HG02970 (cell line): ENCODE results near the gene KLHDC4.
A peak's percentile ranks its signal among the peaks of the same experiment; 100 is the strongest.
"Not testable (repeated sequence)": the region's sequence is repeated elsewhere in the genome, so short reads cannot be mapped to it uniquely, and the experiment has no call there.

Source experiments
- ATAC-seq: cut with Tn5 transposase; IDR thresholded peaks from one replicate; pipeline ENCODE4 v1.9.1; 2021; ENCODE audit warnings: mild to moderate bottlenecking, moderate library complexity, moderate number of reproducible peaks; ENCODE audit not compliant: unreplicated experiment, low FRiP score

Gene KLHDC4

GRCh38 chr16:87765776-87766484 is at the start of gene KLHDC4:
Gene KLHDC4 (minus strand): TSS chr16:87765986. CDS start chr16:87765890, 96 bp downstream.
- ATAC-seq: peak; percentile 89

- no peak for ATAC-seq
These were observed 49.8 kb upstream of the KLHDC4 start for GRCh38 chr16:87815567-87815966.

GRCh38 chr16:87812200-87812656 is 46.4 kb upstream of the KLHDC4 start:
- no peak for ATAC-seq

- ATAC-seq: not testable (repeated sequence)
These were observed 45.7 kb upstream of the KLHDC4 start for GRCh38 chr16:87811454-87811853.

- ATAC-seq: peak; percentile 45
These were observed 43.5 kb upstream of the KLHDC4 start for GRCh38 chr16:87809150-87809902.

- ATAC-seq: no peak
These were observed 42.3 kb upstream of the KLHDC4 start for GRCh38 chr16:87808108-87808507.

GRCh38 chr16:87806641-87807546 is 41.1 kb upstream of the KLHDC4 start:
- ATAC-seq: no peak

GRCh38 chr16:87806261-87806640 is 40.5 kb upstream of the KLHDC4 start:
- ATAC-seq: no peak

GRCh38 chr16:87803385-87803784 is 37.6 kb upstream of the KLHDC4 start:
- no peak for ATAC-seq

- ATAC-seq: no peak
These were observed 36.9 kb upstream of the KLHDC4 start for GRCh38 chr16:87802670-87803069.

- no peak for ATAC-seq
These were observed 36.0 kb upstream of the KLHDC4 start for GRCh38 chr16:87801679-87802259.

- no peak for ATAC-seq
These were observed 34.7 kb upstream of the KLHDC4 start for GRCh38 chr16:87800497-87800896.

GRCh38 chr16:87795336-87795735 is 29.6 kb upstream of the KLHDC4 start:
- no peak for ATAC-seq

GRCh38 chr16:87794485-87795078 is 28.8 kb upstream of the KLHDC4 start:
- ATAC-seq: no peak

- ATAC-seq: no peak
These were observed 26.4 kb upstream of the KLHDC4 start for GRCh38 chr16:87792205-87792565.

- no peak for ATAC-seq
These were observed 25.8 kb upstream of the KLHDC4 start for GRCh38 chr16:87791295-87792204.

GRCh38 chr16:87790292-87791100 is 24.7 kb upstream of the KLHDC4 start:
- ATAC-seq: no peak
